Trophoblast cell (in vitro differentiated cells and primary cell): Measurements from ENCODE around the gene SMG5.

Experiments
- DNase-seq, 2 donors: peaks; one replicate each; pipeline ENCODE4 v3.0.0-alpha.2; 2016
- H2AFZ ChIP-seq: 2 replicates; pipeline ENCODE4 v1.6.1; 2013; ENCODE audit warnings: low read length, moderate library complexity, mild to moderate bottlenecking; ENCODE audit not compliant: insufficient read depth, poor library complexity
- H2AK5ac ChIP-seq: 2 replicates; pipeline ENCODE4 v1.6.1; 2013; ENCODE audit warnings: mild to moderate bottlenecking, low read length
- H2BK120ac ChIP-seq: 2 replicates; pipeline ENCODE4 v1.6.1; 2013; ENCODE audit warnings: low read length, mild to moderate bottlenecking, moderate library complexity; ENCODE audit not compliant: insufficient read depth, poor library complexity
- H2BK12ac ChIP-seq: 2 replicates; pipeline ENCODE4 v1.6.1; 2013; ENCODE audit warnings: mild to moderate bottlenecking, low read length, moderate library complexity
- H2BK5ac ChIP-seq: 2 replicates; pipeline ENCODE4 v1.6.1; 2013; ENCODE audit warnings: low read length, low read depth, moderate library complexity, mild to moderate bottlenecking; ENCODE audit not compliant: poor library complexity
- H3K14ac ChIP-seq: 2 replicates; pipeline ENCODE4 v1.6.1; 2013; ENCODE audit warnings: mild to moderate bottlenecking, low read length
- H3K18ac ChIP-seq: 2 replicates; pipeline ENCODE4 v1.6.1; 2013; ENCODE audit warnings: mild to moderate bottlenecking, low read length
- H3K23ac ChIP-seq: 2 replicates; pipeline ENCODE4 v1.6.1; 2013; ENCODE audit warnings: low read length
- H3K27ac ChIP-seq: 2 replicates; pipeline ENCODE4 v1.5.1; 2013; ENCODE audit warnings: low read depth, mild to moderate bottlenecking, inconsistent platforms, low read length, moderate library complexity
- H3K27me3 ChIP-seq: 2 replicates; pipeline ENCODE4 v1.6.1; 2013; ENCODE audit warnings: inconsistent platforms, mild to moderate bottlenecking, low read length, moderate library complexity; ENCODE audit not compliant: insufficient read depth
- H3K36me3 ChIP-seq, 2 experiments: 1 replicate in 1 of 2; 2 replicates in 1 of 2; pipeline ENCODE4 v1.6.1; 2013; ENCODE audit warnings: low read length in 2 of 2, mild to moderate bottlenecking in 2 of 2, moderate library complexity in 1 of 2; ENCODE audit not compliant: insufficient read depth in 2 of 2, control insufficient read depth in 1 of 2
- H3K4ac ChIP-seq: 2 replicates; pipeline ENCODE4 v1.6.1; 2013; ENCODE audit warnings: low read depth, mild to moderate bottlenecking, low read length, moderate library complexity
- H3K4me1 ChIP-seq, 2 experiments: 1 replicate in 1 of 2; 2 replicates in 1 of 2; pipeline ENCODE4 v1.6.1; 2013; ENCODE audit warnings: low read length in 2 of 2, mild to moderate bottlenecking in 2 of 2, moderate library complexity in 1 of 2; ENCODE audit not compliant: insufficient read depth in 2 of 2, control insufficient read depth in 1 of 2
- H3K4me2 ChIP-seq: 2 replicates; pipeline ENCODE4 v1.6.1; 2013; ENCODE audit warnings: inconsistent platforms, mild to moderate bottlenecking, low read length, moderate library complexity
- H3K4me3 ChIP-seq: 2 replicates; pipeline ENCODE4 v1.5.1; 2013; ENCODE audit warnings: mild to moderate bottlenecking, low read depth, low read length, inconsistent platforms
- H3K79me1 ChIP-seq: one replicate; pipeline ENCODE4 v1.6.1; 2013; ENCODE audit warnings: low read length
- H3K79me2 ChIP-seq: 2 replicates; pipeline ENCODE4 v1.6.1; 2013; ENCODE audit warnings: low read length, mild to moderate bottlenecking; ENCODE audit not compliant: control insufficient read depth, insufficient read depth, poor library complexity
- H3K9ac ChIP-seq: 2 replicates; pipeline ENCODE4 v1.6.1; 2013; ENCODE audit warnings: mild to moderate bottlenecking, low read length
- H3K9me3 ChIP-seq: 2 replicates; pipeline ENCODE4 v1.6.1; 2013; ENCODE audit warnings: low read depth, mild to moderate bottlenecking, control low read depth, inconsistent platforms, low read length; ENCODE audit not compliant: insufficient read depth
- H4K12ac ChIP-seq: 2 replicates; pipeline ENCODE4 v1.6.1; 2013; ENCODE audit warnings: low read depth, mild to moderate bottlenecking, low read length, moderate library complexity
- H4K8ac ChIP-seq: 2 replicates; pipeline ENCODE4 v1.6.1; 2013; ENCODE audit warnings: low read depth, mild to moderate bottlenecking, low read length, moderate library complexity
- H4K91ac ChIP-seq: one replicate; pipeline ENCODE4 v1.6.1; 2013; ENCODE audit warnings: low read depth, mild to moderate bottlenecking, low read length, moderate library complexity
- WGBS: extraction: QIAGEN DNeasy Blood & Tissue Kit; methylation state at CpG from one replicate; pipeline ENCODE4 v1.1.7; 2013; ENCODE audit warnings: missing lambda C conversion rate; ENCODE audit not compliant: insufficient read length, insufficient coverage; ENCODE audit errors: extremely low coverage; 5-methylcytosine and 5-hydroxymethylcytosine counted together

SMG5 gene

GRCh38 chr1:156236164-156236563 is 46.5 kb downstream of the SMG5 start:
- no CpG with 5 or more reads among the region's 12 CpGs for WGBS
- H2BK12ac ChIP-seq: no peak overlapping the region
- H3K27ac ChIP-seq: no peak overlapping the region

DNA sequence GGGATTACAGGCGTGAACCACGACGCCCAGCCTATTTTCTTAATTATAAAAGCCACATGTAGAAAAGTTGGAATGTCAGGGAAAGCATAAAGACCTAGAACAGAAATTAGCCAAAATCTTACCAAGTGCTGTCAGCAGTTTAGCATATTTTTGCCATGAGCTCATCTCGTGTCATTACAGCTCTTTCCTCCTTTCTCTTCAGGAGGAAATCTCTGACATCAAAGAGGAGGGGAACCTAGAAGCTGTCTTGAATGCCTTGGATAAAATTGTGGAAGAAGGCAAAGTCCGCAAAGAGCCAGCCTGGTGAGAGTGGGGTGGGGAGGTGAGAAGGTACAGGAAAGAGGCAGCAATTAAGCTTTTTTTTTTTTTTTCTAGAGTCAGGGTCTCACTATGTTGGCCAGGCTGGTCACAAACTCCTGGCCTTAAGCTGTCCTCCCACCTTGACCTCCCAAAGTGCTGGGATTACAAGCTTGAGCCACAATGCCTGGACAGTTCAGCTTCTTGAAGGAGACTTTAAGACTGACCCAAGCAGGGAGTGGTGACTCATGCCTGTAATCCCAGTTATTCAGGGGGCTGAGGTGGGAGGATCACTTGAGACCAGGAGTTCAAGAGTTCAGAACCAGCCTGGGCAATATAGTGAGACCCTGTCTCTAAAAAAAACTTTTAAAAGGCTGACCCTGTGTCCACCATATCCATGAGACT is 49.0 kb downstream of the SMG5 start:
- H4K91ac ChIP-seq: peak overlapping the region; percentile 31
- H3K4me1 ChIP-seq: peaks cover 8 to 19% of the 10 kb centered on the region in 2 experiments
- H3K27ac ChIP-seq: no peak overlapping the region
- H3K79me2 ChIP-seq: no peaks in the 10 kb centered on the region
- H2BK120ac ChIP-seq: peak overlapping the region; percentile 33
- no peak overlapping the region for H3K4ac ChIP-seq
- H3K18ac ChIP-seq: peak overlapping the region; percentile 44
- no peak overlapping the region for H4K8ac ChIP-seq
- H3K4me2 ChIP-seq: no peak overlapping the region
- no peaks in the 10 kb centered on the region for H3K9me3 ChIP-seq
- H2AFZ ChIP-seq: no peak overlapping the region
- H4K12ac ChIP-seq: no peak overlapping the region
- no peak overlapping the region for H3K9ac ChIP-seq
- no CpG with 5 or more reads among the region's 5 CpGs for WGBS
- no peak overlapping the region for H3K23ac ChIP-seq
- H3K14ac ChIP-seq: no peak overlapping the region
- H2AK5ac ChIP-seq: no peak overlapping the region
- peak in 1 of 2 donors; percentile 64 for DNase-seq
- H3K36me3 ChIP-seq: peaks cover 19 to 24% of the 10 kb centered on the region in 2 experiments
- no peak overlapping the region for H3K4me3 ChIP-seq
- H3K79me1 ChIP-seq: peaks cover 3% of the 10 kb centered on the region
- H2BK12ac ChIP-seq: peak overlapping the region; percentile 65
- no peaks in the 10 kb centered on the region for H3K27me3 ChIP-seq
- H2BK5ac ChIP-seq: peak overlapping the region; percentile 32

More at GRCh38 chr1:156236164-156236563, 46.5 kb downstream of the SMG5 start:
- Histone ChIP-seq H3K9me3 (no peaks in the 10 kb centered on the region), H3K79me1 (peaks cover 3% of the 10 kb centered on the region), H4K12ac (no peak overlapping the region), H4K8ac (no peak overlapping the region), H2AFZ (no peak overlapping the region), H3K18ac (no peak overlapping the region), H2AK5ac (no peak overlapping the region), H3K4me1 (peaks cover 8 to 18% of the 10 kb centered on the region in 2 experiments), H3K4me3 (no peak overlapping the region), H3K79me2 (no peaks in the 10 kb centered on the region), H2BK5ac (no peak overlapping the region), H3K4me2 (no peak overlapping the region), H3K27me3 (no peaks in the 10 kb centered on the region), H3K4ac (no peak overlapping the region), H3K14ac (no peak overlapping the region), H3K9ac (no peak overlapping the region), H2BK120ac (no peak overlapping the region), H4K91ac (no peak overlapping the region), H3K23ac (no peak overlapping the region), H3K36me3 (peaks cover 32 to 34% of the 10 kb centered on the region in 2 experiments)
- DNase-seq: no peak

- Histone ChIP-seq H2BK12ac (no peak overlapping the region), H3K4me1 (peaks cover 8 to 21% of the 10 kb centered on the region in 2 experiments), H3K36me3 (peaks cover 19 to 20% of the 10 kb centered on the region in 2 experiments), H3K79me2 (no peaks in the 10 kb centered on the region), H3K23ac (no peak overlapping the region), H3K79me1 (peaks cover 3% of the 10 kb centered on the region), H3K14ac (no peak overlapping the region), H3K9ac (no peak overlapping the region), H2AK5ac (no peak overlapping the region), H4K12ac (no peak overlapping the region), H2AFZ (no peak overlapping the region), H3K18ac (no peak overlapping the region), H3K4me2 (no peak overlapping the region), H4K91ac (no peak overlapping the region), H3K9me3 (no peaks in the 10 kb centered on the region), H3K4me3 (no peak overlapping the region), H2BK120ac (no peak overlapping the region), H3K27ac (no peak overlapping the region), H2BK5ac (no peak overlapping the region), H3K4ac (no peak overlapping the region), H4K8ac (no peak overlapping the region), H3K27me3 (no peaks in the 10 kb centered on the region)
- DNase-seq: no peak
- WGBS: no CpG with 5 or more reads among the region's 12 CpGs
These were observed 50.3 kb downstream of the SMG5 start for GRCh38 chr1:156232201-156232894.

DNA sequence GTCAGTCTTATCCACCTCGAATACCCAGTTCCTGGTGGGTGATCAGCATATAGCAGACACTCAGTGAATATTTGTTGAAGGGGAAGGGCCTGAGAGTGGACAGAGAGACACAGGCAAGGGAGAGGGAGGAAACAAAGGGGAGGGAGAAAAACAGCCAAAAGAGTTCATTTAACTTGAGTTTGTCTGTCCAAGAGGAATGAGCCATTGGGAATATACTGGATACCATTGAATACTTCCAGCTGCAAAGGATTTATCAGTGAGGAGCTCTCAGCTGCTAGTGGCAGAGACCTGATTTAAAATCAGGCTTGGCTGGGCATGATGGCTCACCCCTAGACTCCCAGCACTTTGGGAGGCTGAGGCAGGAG is 52.2 kb downstream of the SMG5 start:
- Histone ChIP-seq H2BK5ac (no peak overlapping the region), H3K27ac (no peak overlapping the region), H3K27me3 (no peaks in the 10 kb centered on the region), H3K14ac (no peak overlapping the region), H3K4me2 (no peak overlapping the region), H3K79me1 (peaks cover 3% of the 10 kb centered on the region), H3K9ac (no peak overlapping the region), H3K4ac (no peak overlapping the region), H2BK120ac (no peak overlapping the region), H4K8ac (no peak overlapping the region), H4K91ac (no peak overlapping the region), H3K18ac (no peak overlapping the region), H2AK5ac (no peak overlapping the region), H3K9me3 (no peaks in the 10 kb centered on the region), H3K79me2 (no peaks in the 10 kb centered on the region), H2BK12ac (no peak overlapping the region), H3K36me3 (peaks cover 10 to 13% of the 10 kb centered on the region in 2 experiments), H3K4me1 (peaks cover 8 to 21% of the 10 kb centered on the region in 2 experiments), H3K23ac (no peak overlapping the region), H3K4me3 (no peak overlapping the region), H2AFZ (no peak overlapping the region), H4K12ac (no peak overlapping the region)
- no CpG with 5 or more reads among the region's 1 CpG for WGBS
- no peak for DNase-seq
